Right lung (tissue), 5 donors: ENCODE measurements around the gene CASKIN2. TPM values are rescaled to one million over a fixed set of nuclear protein-coding genes. Genes with fewer than 3 reads are reported as not detected.

ENCODE experiments used
- DNase-seq, 2 donors: peaks; one replicate each; pipeline ENCODE4 v3.0.0-alpha.2; 2013
- polyA plus RNA-seq, 5 donors: library from polyadenylated mRNA; unstranded; fragments of 120-200 nt; gene quantifications; one replicate each; pipeline versions ENCODE4 v1.2.1 to v1.2.3, GENCODE V29; 2013; ENCODE audit warnings: inconsistent platforms in 1 of 5, low replicate concordance in 1 of 5; ENCODE audit not compliant: insufficient read length in 5 of 5, insufficient read depth in 1 of 5

CASKIN2 gene
- polyA plus RNA-seq, 5 donors: 17.9 to 32.6 (median 23.9) TPM

GRCh38 chr17:75507733-75508719 lies 7.3 kb downstream of the CASKIN2 start:
- no peak for DNase-seq

GRCh38 chr17:75506888-75507287 lies 8.4 kb downstream of the CASKIN2 start:
- no peak for DNase-seq

GRCh38 chr17:75506134-75506533 lies 9.2 kb downstream of the CASKIN2 start:
- DNase-seq: no peak

GRCh38 chr17:75505640-75506039 lies 9.7 kb downstream of the CASKIN2 start:
- DNase-seq: no peak

GRCh38 chr17:75505152-75505409 lies 10.3 kb downstream of the CASKIN2 start:
- DNase-seq: no peak

GRCh38 chr17:75504347-75505151 lies 10.8 kb downstream of the CASKIN2 start:
- no peak for DNase-seq

- no peak for DNase-seq
These were observed 11.4 kb downstream of the CASKIN2 start for GRCh38 chr17:75503976-75504346.

- no peak for DNase-seq
These were observed 11.9 kb downstream of the CASKIN2 start for GRCh38 chr17:75503337-75503950.

GRCh38 chr17:75502721-75503329 lies 12.5 kb downstream of the CASKIN2 start:
- no peak for DNase-seq

GRCh38 chr17:75502072-75502720 lies 13.1 kb downstream of the CASKIN2 start:
- DNase-seq: no peak

- DNase-seq: no peak
These were observed 13.8 kb downstream of the CASKIN2 start for GRCh38 chr17:75501378-75502071.

- DNase-seq: no peak
These were observed 14.7 kb downstream of the CASKIN2 start for GRCh38 chr17:75500419-75501216.

- DNase-seq: no peak
These were observed 15.9 kb downstream of the CASKIN2 start for GRCh38 chr17:75499313-75500022.

- no peak for DNase-seq
These were observed 16.6 kb downstream of the CASKIN2 start for GRCh38 chr17:75498726-75499213.

- no peak for DNase-seq
These were observed 17.2 kb downstream of the CASKIN2 start for GRCh38 chr17:75498039-75498725.

GRCh38 chr17:75496005-75496404 lies 19.3 kb downstream of the CASKIN2 start:
- DNase-seq: no peak

GRCh38 chr17:75494326-75494877 lies 20.9 kb downstream of the CASKIN2 start:
- DNase-seq: no peak

- no peak for DNase-seq
These were observed 21.7 kb downstream of the CASKIN2 start for GRCh38 chr17:75493476-75494129.
